ENCODE results near the gene CACNA2D2.

CACNA2D2 gene

GRCh38 chr3:50503504-50504342 is at the start of gene CACNA2D2:
CACNA2D2 (minus strand) TSS chr3:50503634; CDS start chr3:50503423, 211 bp downstream.
- no peak for DNase-seq

GRCh38 chr3:50552598-50552997 is 49.2 kb upstream of the CACNA2D2 start:
- DNase-seq: no peak

GRCh38 chr3:50551681-50552435 is 48.4 kb upstream of the CACNA2D2 start:
- no peak for DNase-seq

- no peak for DNase-seq
Measured at GRCh38 chr3:50551054-50551659, 47.7 kb upstream of the CACNA2D2 start.

DNA sequence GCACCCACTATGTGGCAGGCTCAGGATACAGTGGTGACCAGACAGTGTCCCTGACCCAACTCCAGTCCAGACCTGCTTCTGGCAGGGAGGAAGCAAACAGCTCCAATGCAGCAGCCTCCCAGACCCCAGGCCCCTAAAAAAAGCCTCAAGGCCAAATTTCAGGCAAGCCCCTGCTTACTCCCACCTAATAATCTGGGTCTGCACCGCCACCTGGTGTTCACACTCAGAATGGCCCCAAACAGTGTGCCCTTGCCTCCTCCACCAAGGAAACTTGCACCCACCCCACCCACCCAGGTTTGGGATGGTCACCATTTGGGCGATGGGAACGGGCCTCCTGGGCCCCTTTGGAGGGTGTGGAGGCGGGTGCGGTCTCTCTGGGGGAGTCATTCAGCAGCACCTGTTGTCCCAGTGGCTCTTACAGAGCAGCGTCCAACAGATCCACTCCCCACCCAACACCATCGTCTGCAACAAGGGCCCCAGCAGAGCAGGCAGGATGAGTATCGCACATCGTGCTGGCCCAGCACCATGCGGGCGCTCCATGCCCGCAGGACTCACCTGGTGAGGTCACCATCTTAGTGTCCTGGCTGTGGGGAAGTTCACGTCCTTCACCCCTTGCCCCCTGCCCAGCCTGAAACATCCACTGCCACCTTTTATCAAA is 46.8 kb upstream of the CACNA2D2 start:
- no peak for DNase-seq

DNA sequence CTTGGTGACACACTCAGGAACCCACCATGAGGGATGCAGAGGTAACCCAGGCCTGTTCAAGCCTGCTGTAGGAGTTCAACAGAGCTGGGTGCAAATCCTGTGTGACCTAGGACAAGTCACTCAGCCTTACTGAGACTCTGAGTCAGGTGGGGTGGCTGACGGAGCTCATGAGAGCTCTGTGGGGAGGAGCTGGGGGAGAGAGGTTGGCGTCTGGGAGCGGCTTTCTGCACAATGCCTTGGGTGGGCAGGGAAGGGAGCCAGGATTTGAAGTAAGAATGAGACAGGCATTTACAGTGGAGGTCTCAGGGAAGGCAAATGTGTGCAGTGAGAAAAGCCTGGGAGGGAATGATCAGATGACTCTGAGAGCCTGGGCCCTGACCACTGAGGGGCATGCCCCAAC is 45.8 kb upstream of the CACNA2D2 start:
- DNase-seq: no peak

- DNase-seq: no peak
Measured at GRCh38 chr3:50545781-50546180, 42.3 kb upstream of the CACNA2D2 start.

GRCh38 chr3:50542177-50543034 is 39.0 kb upstream of the CACNA2D2 start:
- peak; percentile 21 for DNase-seq

GRCh38 chr3:50539356-50540286 is 36.2 kb upstream of the CACNA2D2 start:
- no peak for DNase-seq

- DNase-seq: no peak
Measured at GRCh38 chr3:50537421-50538129, 34.1 kb upstream of the CACNA2D2 start.

DNA sequence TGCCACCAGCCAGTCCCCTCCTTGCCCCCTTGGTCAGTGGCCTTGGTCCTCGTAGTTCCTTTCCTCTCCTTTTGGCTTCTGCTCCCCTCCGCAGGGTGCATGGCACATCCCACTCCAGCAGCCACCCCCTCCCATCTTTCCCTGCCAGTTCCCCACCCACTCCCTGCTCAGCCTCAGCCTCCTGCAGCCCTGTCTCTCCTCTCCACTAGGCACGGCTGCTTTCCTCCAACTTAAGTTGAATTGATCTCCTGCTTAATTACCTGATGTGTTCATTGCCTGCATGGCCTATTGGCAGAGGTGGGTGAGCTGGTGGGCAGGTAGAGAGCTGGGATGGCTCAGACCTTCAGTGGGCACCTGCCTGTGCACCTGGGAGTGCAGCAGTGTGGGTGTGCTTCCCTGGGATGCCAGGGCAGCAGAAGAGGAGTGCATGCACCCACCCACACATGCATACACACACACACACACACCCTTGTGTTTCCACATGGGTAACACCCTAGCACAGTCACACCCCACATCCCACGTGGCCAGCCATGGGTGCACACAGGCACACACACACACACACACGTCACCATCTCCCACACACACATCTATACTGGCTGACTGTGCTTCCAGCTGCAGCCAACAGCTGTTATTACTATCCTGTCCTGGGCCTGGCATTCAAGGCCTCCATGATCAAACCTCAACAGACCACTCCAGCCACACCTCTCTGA is 33.2 kb upstream of the CACNA2D2 start:
- no peak for DNase-seq

DNA sequence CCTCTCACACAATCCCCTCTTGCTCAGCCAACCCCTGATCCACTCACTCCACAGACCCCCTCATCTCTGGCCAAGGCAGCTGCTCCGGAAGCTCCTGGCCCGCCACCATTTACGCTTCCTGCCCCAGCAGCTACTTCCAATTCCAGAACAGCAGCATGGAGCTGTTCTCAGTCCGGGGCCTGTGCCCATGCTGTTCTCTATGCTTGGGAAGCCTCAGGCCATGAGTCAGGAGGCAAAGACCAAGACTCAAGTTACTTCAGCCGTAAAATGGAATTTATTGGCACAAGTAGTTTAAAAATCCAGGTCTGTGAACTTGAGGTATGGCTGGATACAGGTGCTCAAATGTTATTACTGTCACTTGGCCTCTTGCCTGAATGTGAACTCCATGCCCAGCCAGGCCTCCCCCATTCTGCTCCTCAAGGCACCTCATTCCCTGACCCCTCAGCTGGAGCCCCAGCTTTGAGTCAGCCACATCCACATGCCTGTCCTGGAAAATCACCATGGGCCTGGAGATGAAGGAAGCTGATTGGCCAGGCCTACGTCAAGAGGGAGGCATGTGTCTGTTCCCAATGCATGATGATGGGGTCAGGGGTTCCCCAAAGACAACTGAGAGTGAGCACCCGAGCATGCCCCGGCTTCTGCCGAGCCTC is 31.4 kb upstream of the CACNA2D2 start:
- DNase-seq: no peak

- no peak for DNase-seq
Measured at GRCh38 chr3:50533807-50534461, 30.5 kb upstream of the CACNA2D2 start.

DNA sequence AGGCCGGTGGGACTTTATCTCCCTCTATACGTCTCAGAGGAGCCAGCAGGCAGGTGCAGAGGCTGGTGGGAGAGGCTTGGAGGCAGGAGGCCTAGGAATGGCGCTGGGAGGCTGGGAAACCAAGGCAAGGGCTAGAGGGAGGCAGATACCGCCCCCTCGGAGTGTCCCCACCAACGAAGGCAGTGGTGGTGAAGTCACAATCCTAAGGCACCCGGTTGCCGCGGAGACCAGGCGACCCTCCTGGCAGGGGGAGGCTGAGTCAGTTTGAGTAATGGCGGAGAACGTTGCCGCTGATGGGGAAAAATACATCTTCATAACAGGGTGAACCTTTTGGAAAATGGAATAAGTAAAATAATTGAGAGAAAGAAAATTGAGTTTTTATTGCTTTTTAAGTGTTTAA is 29.9 kb upstream of the CACNA2D2 start:
- DNase-seq: no peak

GRCh38 chr3:50532062-50532705 is 28.8 kb upstream of the CACNA2D2 start:
- no peak for DNase-seq

DNA sequence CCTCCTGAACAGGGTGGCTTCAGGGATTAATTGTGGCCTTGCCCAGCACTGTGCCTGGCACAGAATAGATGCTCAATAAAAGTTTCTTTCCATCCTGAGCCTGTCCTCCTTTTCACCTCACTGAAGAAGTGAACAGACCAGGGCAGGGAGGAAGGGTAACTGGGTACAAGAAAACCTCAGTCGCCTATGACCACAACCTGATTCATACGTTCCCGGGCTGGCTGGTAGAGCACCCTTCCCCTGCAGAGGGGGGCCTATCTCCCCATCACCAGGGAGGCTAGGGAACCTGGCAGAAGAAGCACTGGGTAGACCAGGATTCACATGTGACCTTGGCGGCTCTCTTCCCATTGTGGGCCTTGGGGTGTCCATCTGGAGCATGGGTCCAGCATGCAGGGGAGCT is 27.8 kb upstream of the CACNA2D2 start:
- no peak for DNase-seq

DNA sequence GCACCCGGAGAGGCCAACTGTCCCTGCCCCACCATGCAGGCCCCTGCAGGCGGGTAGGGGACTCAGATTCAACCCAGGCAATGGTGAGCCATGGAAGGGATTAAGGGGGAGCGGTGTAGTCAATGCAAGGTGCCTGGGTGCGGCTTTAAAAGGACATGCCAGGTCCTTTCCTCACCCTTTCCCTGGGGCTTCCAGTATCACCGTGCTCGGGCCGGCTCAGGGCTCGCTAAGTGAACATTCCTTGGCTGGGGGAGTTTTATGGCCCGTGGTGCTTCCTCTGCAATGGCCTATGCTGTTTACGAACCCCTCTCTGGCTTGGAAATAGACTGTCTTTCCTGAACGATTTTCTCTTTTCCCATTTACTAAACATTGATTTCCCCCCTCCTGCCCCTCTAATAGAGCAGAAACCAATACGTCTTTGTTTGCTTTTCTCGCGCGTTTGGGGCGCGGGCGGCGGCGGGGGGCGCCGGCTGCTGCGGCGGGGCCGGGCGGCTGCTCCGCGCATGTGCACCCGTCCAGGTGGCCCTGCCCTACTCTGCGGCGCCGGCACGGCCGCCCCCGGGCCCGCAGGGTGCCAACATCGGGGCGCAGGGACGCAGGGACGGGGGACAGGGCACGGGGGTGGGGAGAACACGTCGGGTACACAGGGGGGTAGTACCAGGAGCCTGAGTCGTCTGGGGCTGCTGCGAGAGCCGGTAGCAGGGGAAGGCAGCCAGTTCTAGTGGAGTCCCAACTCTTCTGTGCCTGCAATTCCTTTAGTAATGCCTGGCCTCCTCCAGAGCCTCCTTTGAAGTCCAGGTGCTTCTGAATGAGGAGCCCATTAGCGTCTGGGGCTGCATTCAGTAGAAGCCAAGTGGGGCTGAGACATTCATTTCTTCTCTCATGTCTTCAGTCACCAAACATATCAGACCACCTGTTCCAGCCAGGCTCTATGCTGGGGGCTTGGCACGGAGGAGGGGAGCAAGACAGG is 26.9 kb upstream of the CACNA2D2 start:
- DNase-seq: no peak
